HepG2 (cell line): ENCODE data around the gene ORC6. TPM values are rescaled to one million over a fixed set of nuclear protein-coding genes. Genes with fewer than 3 reads are reported as not detected.

Source experiments
- ATF5 ChIP-seq: sonication (generic); formaldehyde crosslinking; IDR thresholded peaks from 2 replicates; pipeline ENCODE4 v1.4.0; 2020; ENCODE audit warnings: mild to moderate bottlenecking, low read depth, missing genetic modification reagents
- ATF7-NPFF ChIP-seq: sonication (generic); formaldehyde crosslinking; IDR thresholded peaks from 2 replicates; pipeline ENCODE4 v1.8.1; 2023; ENCODE audit warnings: mild to moderate bottlenecking, low read depth, missing genetic modification reagents, moderate library complexity
- CCDC6 ChIP-seq: sonication (generic); formaldehyde crosslinking; IDR thresholded peaks from 2 replicates; pipeline ENCODE4 v1.8.1; 2022; ENCODE audit warnings: mild to moderate bottlenecking, missing genetic modification reagents, moderate library complexity
- ERF ChIP-seq: IDR thresholded peaks from 2 replicates; pipeline ENCODE4 v1.6.1; 2018; ENCODE audit warnings: missing biosample characterization, missing genetic modification reagents
- HNRNPLL ChIP-seq: fragments of 200-400 bp; formaldehyde crosslinking; IDR thresholded peaks from 2 replicates; pipeline ENCODE4 v1.6.1; 2017; ENCODE audit warnings: mild to moderate bottlenecking, low read depth, low read length; ENCODE audit not compliant: poor library complexity, severe bottlenecking
- KLF15 ChIP-seq: sonication (generic); formaldehyde crosslinking; IDR thresholded peaks from 2 replicates; pipeline ENCODE4 v1.8.1; 2023; ENCODE audit warnings: borderline replicate concordance, mild to moderate bottlenecking, inconsistent platforms, missing genetic modification reagents, mixed read lengths
- NCOA5 ChIP-seq: sonication (generic); formaldehyde crosslinking; IDR thresholded peaks from 2 replicates; pipeline ENCODE4 v1.4.0; 2020; ENCODE audit warnings: missing genetic modification reagents
- NFAT5 ChIP-seq: sonication (generic); formaldehyde crosslinking; IDR thresholded peaks from 2 replicates; pipeline ENCODE4 v1.4.0; 2020; ENCODE audit warnings: missing genetic modification reagents
- NR2C2 ChIP-seq: sonication (generic); formaldehyde crosslinking; IDR thresholded peaks from 2 replicates; pipeline ENCODE4 v1.4.0; 2020; ENCODE audit warnings: missing genetic modification reagents, mild to moderate bottlenecking, moderate library complexity, borderline replicate concordance
- POLR2A ChIP-seq, 2 experiments: IDR thresholded peaks; 2 replicates each; pipeline ENCODE4 v1.6.1; 2011; ENCODE audit warnings: low read depth in 2 of 2, low read length in 2 of 2, mild to moderate bottlenecking in 1 of 2, moderate library complexity in 1 of 2; ENCODE audit not compliant: insufficient read depth in 1 of 2
- PREB ChIP-seq: sonication (generic); formaldehyde crosslinking; IDR thresholded peaks from 2 replicates; pipeline ENCODE4 v1.4.0; 2020; ENCODE audit warnings: missing genetic modification reagents
- SALL1 ChIP-seq: sonication (generic); formaldehyde crosslinking; IDR thresholded peaks from 2 replicates; pipeline ENCODE4 v1.8.0; 2022; ENCODE audit warnings: mild to moderate bottlenecking, missing genetic modification reagents
- SP1 ChIP-seq, 2 experiments: fragments of 450-650 bp in 1 of 2; sonication (generic) in 1 of 2; formaldehyde crosslinking in 1 of 2; IDR thresholded peaks; 2 replicates each; pipeline versions ENCODE4 v1.4.0 to v1.6.1; 2016 to 2020; ENCODE audit warnings: missing genetic modification reagents in 1 of 2
- ZC3H13 ChIP-seq: sonication (generic); formaldehyde crosslinking; IDR thresholded peaks from 2 replicates; pipeline ENCODE4 v1.8.1; 2023; ENCODE audit warnings: mild to moderate bottlenecking, missing genetic modification reagents, moderate library complexity
- ZIK1 ChIP-seq: sonication (generic); formaldehyde crosslinking; IDR thresholded peaks from 2 replicates; pipeline ENCODE4 v1.5.0; 2020; ENCODE audit warnings: mild to moderate bottlenecking, low read depth, missing genetic modification reagents, borderline replicate concordance
- ZNF20 ChIP-seq: sonication (generic); formaldehyde crosslinking; IDR thresholded peaks from 2 replicates; pipeline ENCODE4 v1.4.0; 2020; ENCODE audit warnings: mild to moderate bottlenecking, moderate library complexity, missing genetic modification reagents
- ZNF512 ChIP-seq: sonication (generic); formaldehyde crosslinking; IDR thresholded peaks from 2 replicates; pipeline ENCODE4 v1.4.0; 2020; ENCODE audit warnings: mild to moderate bottlenecking, missing genetic modification reagents
- ZNF543 ChIP-seq: sonication (generic); formaldehyde crosslinking; IDR thresholded peaks from 2 replicates; pipeline ENCODE4 v1.4.0; 2020; ENCODE audit warnings: mild to moderate bottlenecking, missing genetic modification reagents
- ZNF674 ChIP-seq: sonication (generic); formaldehyde crosslinking; IDR thresholded peaks from 2 replicates; pipeline ENCODE4 v1.5.0; 2020; ENCODE audit warnings: low read depth, mild to moderate bottlenecking, missing genetic modification reagents
- ZNF740 ChIP-seq: sonication (generic); formaldehyde crosslinking; IDR thresholded peaks from 2 replicates; pipeline ENCODE4 v1.4.0; 2020; ENCODE audit warnings: missing genetic modification reagents
- polyA plus RNA-seq, 8 experiments: library from polyadenylated mRNA; depleted of rRNA in 3 of 8; stranded (reverse) in 7 of 8; unstranded in 1 of 8; fragments of >200 nt; fragmentation: Illumina TruSeq in 4 of 8; extraction: Trizol in 4 of 8; gene quantifications; 2 replicates each; pipeline versions ENCODE4 v1.2.1 to v1.2.3, GENCODE V29; 2011 to 2016; ENCODE audit warnings: low read depth in 4 of 8, missing spikeins in 1 of 8, mixed read lengths in 1 of 8; ENCODE audit not compliant: insufficient read depth in 1 of 8
- total RNA-seq, 5 experiments: library from RNA; depleted of rRNA; stranded (reverse); fragments of >200 nt; fragmentation: Illumina TruSeq; extraction: Trizol; gene quantifications; 2 replicates each; pipeline ENCODE4 v1.2.3, GENCODE V29; 2016; ENCODE audit warnings: low read depth in 1 of 5

ORC6 gene
- total and polyA plus RNA-seq, 2 of the 13 experiments (the other 11 are each of a cell fraction or from before 2014, with no cell fraction given): 34.2 to 69.8 TPM

GRCh38 chr16:46688654-46689364 lies 650 bp upstream of the ORC6 start, which contains the start of gene VPS35 (continued):
- TF ChIP-seq NFAT5 (CRISPR knock-in tag) (peak; percentile 67), POLR2A (IDR thresholded peaks at IDR 0.05; ENCODE audit: insufficient read depth in 1 of 2, low read depth in 2 of 2, low read length in 2 of 2) (peak; percentile 74 to 96), ZC3H13 (CRISPR knock-in tag) (no peak; the same call in none of the 2 replicates), KLF15 (CRISPR knock-in tag) (peak; percentile 92; the same call in 1 of the 2 replicates), ZNF740 (no peak; the same call in 1 of the 2 replicates), ZNF674 (CRISPR knock-in tag) (peak; percentile 58; the same call in 1 of the 2 replicates), ATF7-NPFF (CRISPR knock-in tag) (0 out of 2 replicates have a peak, but pooled peaks have one; percentile 75), SP1 (IDR thresholded peaks at IDR 0.05) (no peak), SP1 (CRISPR knock-in tag; IDR thresholded peaks at IDR 0.05) (peak; percentile 36; the same call in 1 of the 2 replicates), HNRNPLL (peak; percentile 53), ATF5 (no peak; the same call in 1 of the 2 replicates), SALL1 (CRISPR knock-in tag) (peak; percentile 87), ERF (CRISPR knock-in tag) (peak; percentile 56; the same call in 1 of the 2 replicates), CCDC6 (CRISPR knock-in tag) (0 out of 2 replicates have a peak, but pooled peaks have one; percentile 3), ZIK1 (CRISPR knock-in tag) (no peak), PREB (CRISPR knock-in tag) (0 out of 2 replicates have a peak, but pooled peaks have one; percentile 23), NR2C2 (CRISPR knock-in tag) (peak; percentile 47), ZNF20 (no peak), NCOA5 (no peak), ZNF512 (CRISPR knock-in tag) (0 out of 2 replicates have a peak, but pooled peaks have one; percentile 34), ZNF543 (CRISPR knock-in tag) (peak; percentile 79)
